CD4-positive, alpha-beta T cell (primary cell): ENCODE measurements around the gene TET2. TPM values are rescaled to one million over a fixed set of nuclear protein-coding genes. Genes with fewer than 3 reads are reported as not detected.

Experiments used
- ATAC-seq: fragments of 200-7000 bp; cut with Tn5 transposase; one replicate; pipeline ENCODE4 v1.10.0; 2022; ENCODE audit warnings: mild to moderate bottlenecking; ENCODE audit not compliant: poor library complexity
- CTCF ChIA-PET: fragments of 350-600 bp; sonication (Branson Sonifier 250); formaldehyde crosslinking; loops from one replicate; lab custom pipeline; 2021; ENCODE audit warnings: antibody characterized with exemption, inconsistent platforms; lab: Charles Lee
- POLR2A ChIA-PET: fragments of 350-600 bp; sonication (Branson Sonifier 250); formaldehyde crosslinking; loops from one replicate; lab custom pipeline; 2021; ENCODE audit warnings: antibody characterized with exemption, inconsistent platforms; lab: Charles Lee
- DNase-seq, 14 experiments: peaks; one replicate each; pipeline ENCODE4 v3.0.0-alpha.2; 2013 to 2020; ENCODE audit warnings: mixed read lengths in 2 of 14
- H3K27ac ChIP-seq, 2 donors: one replicate each; pipeline versions ENCODE4 v1.5.1 to v1.7.0; 2013; ENCODE audit warnings: low read length in 2 of 2, low read depth in 1 of 2, mild to moderate bottlenecking in 1 of 2
- H3K27me3 ChIP-seq, 2 experiments: 1 replicate in 1 of 2; 2 replicates in 1 of 2; pipeline versions ENCODE4 v1.6.1 to v1.7.0; 2013; ENCODE audit warnings: low read length in 2 of 2, control low read depth in 1 of 2, mild to moderate bottlenecking in 1 of 2, moderate library complexity in 1 of 2; ENCODE audit not compliant: insufficient read depth in 2 of 2, control insufficient read depth in 1 of 2
- H3K36me3 ChIP-seq: one replicate; pipeline ENCODE4 v1.6.1; 2013; ENCODE audit warnings: low read length, control low read depth; ENCODE audit not compliant: insufficient read depth
- H3K4me1 ChIP-seq: one replicate; pipeline ENCODE4 v1.6.1; 2013; ENCODE audit warnings: low read length, control low read depth; ENCODE audit not compliant: insufficient read depth
- H3K4me3 ChIP-seq: one replicate; pipeline ENCODE4 v1.5.1; 2013; ENCODE audit warnings: mild to moderate bottlenecking, low read length, moderate library complexity
- H3K9me3 ChIP-seq, 2 experiments: 1 replicate in 1 of 2; 2 replicates in 1 of 2; pipeline versions ENCODE4 v1.6.1 to v1.7.0; 2013; ENCODE audit warnings: low read length in 2 of 2, mild to moderate bottlenecking in 2 of 2, control low read depth in 1 of 2, moderate library complexity in 1 of 2; ENCODE audit not compliant: control insufficient read depth in 1 of 2, insufficient read depth in 1 of 2
- H3K27ac Mint-ChIP-seq: one replicate; pipeline ENCODE4 v1.8.0; 2020; ENCODE audit warnings: mixed read lengths
- H3K27me3 Mint-ChIP-seq: one replicate; pipeline ENCODE4 v1.8.0; 2021; ENCODE audit warnings: mixed read lengths
- H3K36me3 Mint-ChIP-seq: one replicate; pipeline ENCODE4 v1.8.0; 2021; ENCODE audit warnings: low read depth, mixed read lengths
- H3K4me1 Mint-ChIP-seq: one replicate; pipeline ENCODE4 v1.8.0; 2021; ENCODE audit warnings: low read depth, mixed read lengths
- H3K4me3 Mint-ChIP-seq: one replicate; pipeline ENCODE4 v1.8.0; 2020; ENCODE audit warnings: mild to moderate bottlenecking, mixed read lengths
- H3K9me3 Mint-ChIP-seq: one replicate; pipeline ENCODE4 v1.8.0; 2020; ENCODE audit warnings: mixed read lengths
- intact Hi-C, 2 experiments: fragments of 100-400 bp; cut with DNase I in 1 of 2; cut with micrococcal nuclease in 1 of 2; formaldehyde crosslinking; loops; one replicate each; pipeline versions ENCODE4 v1.15.1 to v1.9.0; 2023 to 2025; cut with DNase I, micrococcal nuclease
- total RNA-seq, 174 experiments: library from RNA in 2 of 174; stranded (reverse) in 2 of 174; gene quantifications; one replicate each; pipeline ENCODE4 v1.2.3 and lab custom pipeline; 2021 to 2026
- TF ChIP-seq, protein P1 (sequence below): fragments of 200-600 bp; IDR thresholded peaks from one replicate; pipeline ENCODE4 v1.8.0; 2022; ENCODE audit warnings: antibody characterized with exemption, mild to moderate bottlenecking

TET2 gene
- total RNA-seq, 2 experiments from 2014 or later: 31.0 to 32.0 TPM

DNA sequence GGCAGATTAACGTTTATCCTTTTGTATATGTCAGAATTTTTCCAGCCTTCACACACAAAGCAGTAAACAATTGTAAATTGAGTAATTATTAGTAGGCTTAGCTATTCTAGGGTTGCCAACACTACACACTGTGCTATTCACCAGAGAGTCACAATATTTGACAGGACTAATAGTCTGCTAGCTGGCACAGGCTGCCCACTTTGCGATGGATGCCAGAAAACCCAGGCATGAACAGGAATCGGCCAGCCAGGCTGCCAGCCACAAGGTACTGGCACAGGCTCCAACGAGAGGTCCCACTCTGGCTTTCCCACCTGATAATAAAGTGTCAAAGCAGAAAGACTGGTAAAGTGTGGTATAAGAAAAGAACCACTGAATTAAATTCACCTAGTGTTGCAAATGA lies 94.8 kb downstream of the TET2 start:
- no peaks in the 10 kb centered on the region for H3K27me3 Mint-ChIP-seq
- intact Hi-C loops: no loop called here
- H3K4me3 Mint-ChIP-seq: no peak overlapping the region
- H3K4me1 ChIP-seq: no peaks in the 10 kb centered on the region
- CTCF ChIA-PET: no interaction called here
- TF ChIP-seq, protein P1, sequence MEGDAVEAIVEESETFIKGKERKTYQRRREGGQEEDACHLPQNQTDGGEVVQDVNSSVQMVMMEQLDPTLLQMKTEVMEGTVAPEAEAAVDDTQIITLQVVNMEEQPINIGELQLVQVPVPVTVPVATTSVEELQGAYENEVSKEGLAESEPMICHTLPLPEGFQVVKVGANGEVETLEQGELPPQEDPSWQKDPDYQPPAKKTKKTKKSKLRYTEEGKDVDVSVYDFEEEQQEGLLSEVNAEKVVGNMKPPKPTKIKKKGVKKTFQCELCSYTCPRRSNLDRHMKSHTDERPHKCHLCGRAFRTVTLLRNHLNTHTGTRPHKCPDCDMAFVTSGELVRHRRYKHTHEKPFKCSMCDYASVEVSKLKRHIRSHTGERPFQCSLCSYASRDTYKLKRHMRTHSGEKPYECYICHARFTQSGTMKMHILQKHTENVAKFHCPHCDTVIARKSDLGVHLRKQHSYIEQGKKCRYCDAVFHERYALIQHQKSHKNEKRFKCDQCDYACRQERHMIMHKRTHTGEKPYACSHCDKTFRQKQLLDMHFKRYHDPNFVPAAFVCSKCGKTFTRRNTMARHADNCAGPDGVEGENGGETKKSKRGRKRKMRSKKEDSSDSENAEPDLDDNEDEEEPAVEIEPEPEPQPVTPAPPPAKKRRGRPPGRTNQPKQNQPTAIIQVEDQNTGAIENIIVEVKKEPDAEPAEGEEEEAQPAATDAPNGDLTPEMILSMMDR: no peak
- H3K27ac ChIP-seq: no peak overlapping the region
- H3K9me3 Mint-ChIP-seq: no peaks in the 10 kb centered on the region
- H3K4me3 ChIP-seq: no peak overlapping the region
- H3K4me1 Mint-ChIP-seq: no peaks in the 10 kb centered on the region
- H3K36me3 ChIP-seq: peaks cover 8% of the 10 kb centered on the region
- no peaks in the 10 kb centered on the region for H3K9me3 ChIP-seq
- POLR2A ChIA-PET: no interaction called here
- ATAC-seq: no peak
- no peak for DNase-seq
- no peaks in the 10 kb centered on the region for H3K27me3 ChIP-seq
- no peak overlapping the region for H3K27ac Mint-ChIP-seq
- H3K36me3 Mint-ChIP-seq: peaks cover 51% of the 10 kb centered on the region

DNA sequence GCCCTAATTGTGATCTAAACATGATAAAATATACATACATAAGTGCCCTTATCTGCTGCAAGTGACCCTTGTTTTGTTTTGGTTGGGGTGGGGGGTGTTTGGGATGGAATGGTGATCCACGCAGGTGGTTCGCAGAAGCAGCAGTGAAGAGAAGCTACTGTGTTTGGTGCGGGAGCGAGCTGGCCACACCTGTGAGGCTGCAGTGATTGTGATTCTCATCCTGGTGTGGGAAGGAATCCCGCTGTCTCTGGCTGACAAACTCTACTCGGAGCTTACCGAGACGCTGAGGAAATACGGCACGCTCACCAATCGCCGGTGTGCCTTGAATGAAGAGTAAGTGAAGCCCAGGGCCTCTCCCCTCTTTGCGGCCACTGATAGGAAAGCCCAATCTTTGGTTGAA lies 96.8 kb downstream of the TET2 start:
- Histone ChIP-seq H3K9me3 (no peaks in the 10 kb centered on the region), H3K4me3 (no peak overlapping the region), H3K27ac (no peak overlapping the region), H3K27me3 (no peaks in the 10 kb centered on the region), H3K4me1 (no peaks in the 10 kb centered on the region), H3K36me3 (peaks cover 8% of the 10 kb centered on the region)
- CTCF ChIA-PET: no interaction called here
- Mint-ChIP-seq H3K9me3 (no peaks in the 10 kb centered on the region), H3K4me3 (no peak overlapping the region), H3K4me1 (no peaks in the 10 kb centered on the region), H3K27me3 (no peaks in the 10 kb centered on the region), H3K27ac (no peak overlapping the region), H3K36me3 (peaks cover 37% of the 10 kb centered on the region)
- ATAC-seq (no peak), DNase-seq (no peak)
- intact Hi-C loops: no loop called here
- TF ChIP-seq, protein P1: no peak
- POLR2A ChIA-PET: no interaction called here

DNA sequence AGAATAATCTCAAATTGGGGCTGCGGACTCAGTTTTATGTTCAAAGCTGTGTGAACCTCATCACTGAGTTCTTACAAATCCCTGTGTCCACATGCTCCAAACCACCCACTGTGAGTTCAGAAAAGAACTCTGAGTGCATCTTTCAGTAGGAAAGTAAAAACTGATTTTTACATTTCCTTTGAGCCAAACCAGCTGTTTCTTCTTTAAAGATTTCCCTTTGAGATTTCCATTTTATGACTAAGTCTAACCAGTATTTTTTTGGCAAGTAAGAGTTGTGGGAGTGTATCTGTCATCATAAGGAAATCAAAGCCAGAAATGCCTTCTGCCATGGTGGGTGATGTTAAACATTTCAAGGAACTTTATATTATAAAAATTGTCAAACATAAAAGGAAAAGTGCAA lies 100.0 kb downstream of the TET2 start:
- CTCF ChIA-PET: no interaction called here
- intact Hi-C loops: no loop called here

More for the DNA sequence above, 100.0 kb downstream of the TET2 start:
- TF ChIP-seq, protein P1: no peak
- H3K27ac Mint-ChIP-seq: no peak overlapping the region
- no peak overlapping the region for H3K4me3 Mint-ChIP-seq
- Histone ChIP-seq H3K36me3 (peaks cover 5% of the 10 kb centered on the region), H3K4me1 (no peaks in the 10 kb centered on the region), H3K27me3 (no peaks in the 10 kb centered on the region), H3K27ac (no peak overlapping the region), H3K4me3 (no peak overlapping the region), H3K9me3 (no peaks in the 10 kb centered on the region)
- H3K9me3 Mint-ChIP-seq: no peaks in the 10 kb centered on the region
- no peaks in the 10 kb centered on the region for H3K4me1 Mint-ChIP-seq
- POLR2A ChIA-PET: no interaction called here
- peaks cover 49% of the 10 kb centered on the region for H3K36me3 Mint-ChIP-seq
- H3K27me3 Mint-ChIP-seq: no peaks in the 10 kb centered on the region
- ATAC-seq (no peak), DNase-seq (no peak)
